MM.1S (cell line): ENCODE measurements around the gene GPR32.

Source experiments
- CTCF ChIP-seq: fragments of 300-600 bp; sonication (generic); IDR thresholded peaks from 2 replicates; pipeline ENCODE4 v1.5.1; 2016; ENCODE audit warnings: antibody characterized with exemption, low read length, mixed read lengths
- EZH2 ChIP-seq: fragments of 300-600 bp; sonication (generic); optimal IDR thresholded peaks from 2 replicates; pipeline ENCODE3; 2017; ENCODE audit warnings: low read depth, mild to moderate bottlenecking, antibody characterized with exemption, low read length, mixed read lengths

- TF ChIP-seq CTCF (no peak), EZH2 (no peak)
Observed at GRCh38 chr19:50772476-50772875, 2.2 kb downstream of the GPR32 start.
